HL-60 (cell line): ENCODE measurements around the gene FREM3.
"Not testable (repeated sequence)": the region's sequence is repeated elsewhere in the genome, so short reads cannot be mapped to it uniquely, and the experiment has no call there.

Source experiments
- DNase-seq, 2 experiments: peaks; one replicate each; pipeline ENCODE4 v3.0.0-alpha.2; 2010 to 2020; ENCODE audit warnings: low read depth in 1 of 2, low spot score in 1 of 2
- H3K27ac ChIP-seq: fragments of 250-450 bp; sonication (Bioruptor Pico); replicated peaks from 2 replicates; pipeline ENCODE4 v1.5.1; 2020; ENCODE audit warnings: mild to moderate bottlenecking, moderate library complexity
- H3K27me3 ChIP-seq: fragments of 250-450 bp; sonication (Bioruptor Pico); 2 replicates; pipeline ENCODE4 v1.5.1; 2021; ENCODE audit warnings: mild to moderate bottlenecking, moderate library complexity; ENCODE audit not compliant: insufficient read depth, poor library complexity, severe bottlenecking
- H3K4me3 ChIP-seq: replicated peaks from 2 replicates; pipeline ENCODE4 v1.5.1; 2011; ENCODE audit warnings: mild to moderate bottlenecking, control low read depth, low read length; ENCODE audit not compliant: insufficient read depth
- CTCF ChIP-seq: IDR thresholded peaks from one replicate; pipeline ENCODE4 v1.5.1; 2011; ENCODE audit warnings: low read length, control low read depth, inconsistent platforms; ENCODE audit not compliant: insufficient read depth
- GABPA ChIP-seq: IDR thresholded peaks from 2 replicates; pipeline ENCODE4 v1.6.1; 2012; ENCODE audit warnings: low read depth
- POLR2AphosphoS5 ChIP-seq: IDR thresholded peaks from 2 replicates; pipeline ENCODE4 v1.6.1; 2012; ENCODE audit warnings: low read depth
- REST ChIP-seq: IDR thresholded peaks from 2 replicates; pipeline ENCODE4 v1.6.1; 2012; ENCODE audit warnings: low read depth; ENCODE audit not compliant: insufficient replicate concordance
- SPI1 ChIP-seq: IDR thresholded peaks from 2 replicates; pipeline ENCODE4 v1.6.1; 2012; ENCODE audit warnings: low read depth, mild to moderate bottlenecking, borderline replicate concordance

FREM3 gene

GRCh38 chr4:143736861-143737260, 36.4 kb upstream of the FREM3 start:
- TF ChIP-seq CTCF, result no peak
- DNase-seq, result no peak

GRCh38 chr4:143736061-143736460, 35.6 kb upstream of the FREM3 start:
- H3K27ac ChIP-seq, H3K4me3 ChIP-seq, H3K27me3 ChIP-seq, DNase-seq: not testable (repeated sequence)

More at GRCh38 chr4:143736861-143737260, 36.4 kb upstream of the FREM3 start:
- Histone ChIP-seq H3K27ac (no peak overlapping the region), H3K4me3 (no peak overlapping the region), H3K27me3 (no peaks in the 10 kb centered on the region)

GRCh38 chr4:143728166-143728565, 27.7 kb upstream of the FREM3 start:
- Histone ChIP-seq H3K27ac (no peak overlapping the region), H3K4me3 (no peak overlapping the region), H3K27me3 (no peaks in the 10 kb centered on the region)
- TF ChIP-seq POLR2AphosphoS5 (no peak), REST (no peak), GABPA (no peak), CTCF (no peak), SPI1 (no peak)
- DNase-seq, result no peak

- H3K27me3 ChIP-seq, result no peaks in the 10 kb centered on the region
- no peak overlapping the region for H3K27ac ChIP-seq
- H3K4me3 ChIP-seq, result no peak overlapping the region
- DNase-seq, result no peak
- TF ChIP-seq SPI1 (no peak), CTCF (no peak), REST (no peak), POLR2AphosphoS5 (no peak), GABPA (no peak)
Measured at GRCh38 chr4:143726714-143727113, 26.2 kb upstream of the FREM3 start.
